Colonic mucosa (tissue), 4 donors: Measurements from ENCODE around the gene GBA2. TPM values are rescaled to one million over a fixed set of nuclear protein-coding genes. Genes with fewer than 3 reads are reported as not detected.

Experiments used
- DNase-seq: peaks from one replicate; pipeline ENCODE4 v3.0.0-alpha.2; 2020
- H3K27ac ChIP-seq: fragments of 200-600 bp; one replicate; pipeline ENCODE4 v1.8.0; 2021
- H3K27me3 ChIP-seq: fragments of 200-600 bp; one replicate; pipeline ENCODE4 v1.8.0; 2021
- H3K36me3 ChIP-seq: fragments of 200-600 bp; one replicate; pipeline ENCODE4 v1.8.0; 2021
- H3K4me1 ChIP-seq: fragments of 200-600 bp; one replicate; pipeline ENCODE4 v1.8.0; 2021; ENCODE audit warnings: mild to moderate bottlenecking
- H3K4me3 ChIP-seq: fragments of 200-600 bp; one replicate; pipeline ENCODE4 v1.8.0; 2021
- H3K9ac ChIP-seq, 2 donors: one replicate each; pipeline ENCODE4 v1.7.0; 2013; ENCODE audit warnings: control low read depth in 2 of 2, low read depth in 2 of 2, low read length in 2 of 2
- H3K9me3 ChIP-seq: fragments of 200-600 bp; one replicate; pipeline ENCODE4 v1.8.0; 2021
- CTCF ChIP-seq: fragments of 200-600 bp; IDR thresholded peaks from one replicate; pipeline ENCODE4 v1.8.0; 2022; ENCODE audit warnings: antibody characterized with exemption, mild to moderate bottlenecking
- intact Hi-C: fragments of 100-400 bp; cut with DNase I; formaldehyde crosslinking; loops from one replicate; pipeline ENCODE4 v1.14.1; 2022
- total RNA-seq, 2 donors: library from RNA; stranded (reverse); fragmentation: NEBNext Ultra II Directional in 1 of 2; extraction: Animal tissue kit (Norgen Biotek cat#: 25700) in 1 of 2; gene quantifications; one replicate each; pipeline ENCODE4 v1.2.1, GENCODE V29; 2021
- donor health status: healthy.
- donor health status: DM: no; HTN: no; CAD: no.
- donor health status: DM: no; HTN: no; CAD: no.

Gene GBA2
- total RNA-seq, 2 donors from 2014 or later: 127 to 157 TPM

GRCh38 chr9:35763803-35764202 lies 14.8 kb upstream of the GBA2 start:
- Histone ChIP-seq H3K4me3 (no peak overlapping the region), H3K4me1 (no peaks in the 10 kb centered on the region), H3K9me3 (no peaks in the 10 kb centered on the region), H3K9ac (no peak overlapping the region), H3K36me3 (no peaks in the 10 kb centered on the region), H3K27me3 (no peaks in the 10 kb centered on the region), H3K27ac (no peak overlapping the region)
- intact Hi-C loops: no loop called here
- no peak for TF ChIP-seq CTCF
- no peak for DNase-seq

- no peak overlapping the region for H3K27ac ChIP-seq
- intact Hi-C loops: no loop called here
- H3K4me3 ChIP-seq: no peak overlapping the region
- no peak for TF ChIP-seq CTCF
- no peaks in the 10 kb centered on the region for H3K4me1 ChIP-seq
- no peaks in the 10 kb centered on the region for H3K9me3 ChIP-seq
- no peaks in the 10 kb centered on the region for H3K27me3 ChIP-seq
- H3K36me3 ChIP-seq: no peaks in the 10 kb centered on the region
- DNase-seq: no peak
- no peak overlapping the region for H3K9ac ChIP-seq
These were observed 14.2 kb upstream of the GBA2 start for GRCh38 chr9:35763181-35763580.

DNA sequence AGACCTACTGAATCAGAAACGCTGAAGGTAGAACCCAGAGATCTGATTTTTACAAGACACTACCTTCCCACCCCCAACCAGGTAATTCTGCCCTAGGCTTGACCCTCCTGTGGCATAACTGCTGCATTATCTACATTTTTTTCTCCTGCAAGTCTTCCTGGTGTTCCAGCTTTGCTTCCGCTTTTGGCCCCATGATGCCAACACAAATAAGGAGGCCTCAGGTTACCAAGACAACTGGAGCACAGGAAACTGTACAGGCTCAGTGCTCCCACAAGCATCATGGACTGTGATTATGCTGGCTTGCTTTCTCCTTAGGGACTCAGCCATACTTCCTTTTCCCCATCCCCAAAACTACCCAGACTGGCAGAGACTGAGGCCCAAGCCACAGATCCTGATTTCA lies 11.6 kb upstream of the GBA2 start:
- peaks cover 5% of the 10 kb centered on the region for H3K4me1 ChIP-seq
- H3K9me3 ChIP-seq: no peaks in the 10 kb centered on the region
- no peak overlapping the region for H3K27ac ChIP-seq
- H3K36me3 ChIP-seq: no peaks in the 10 kb centered on the region
- TF ChIP-seq CTCF: no peak
- no peak overlapping the region for H3K4me3 ChIP-seq
- peak; percentile 60 for DNase-seq
- intact Hi-C loops: no loop called here
- no peaks in the 10 kb centered on the region for H3K27me3 ChIP-seq
- H3K9ac ChIP-seq: peak overlapping the region in 1 of 2 donors; percentile 28

GRCh38 chr9:35759795-35760194 lies 10.8 kb upstream of the GBA2 start:
- peak; percentile 13 for DNase-seq
- peaks cover 5% of the 10 kb centered on the region for H3K4me1 ChIP-seq
- no peaks in the 10 kb centered on the region for H3K9me3 ChIP-seq
- no peak overlapping the region for H3K4me3 ChIP-seq
- intact Hi-C loops: no loop called here
- no peak for TF ChIP-seq CTCF
- no peak overlapping the region for H3K9ac ChIP-seq
- no peaks in the 10 kb centered on the region for H3K27me3 ChIP-seq
- H3K36me3 ChIP-seq: no peaks in the 10 kb centered on the region
- no peak overlapping the region for H3K27ac ChIP-seq

DNA sequence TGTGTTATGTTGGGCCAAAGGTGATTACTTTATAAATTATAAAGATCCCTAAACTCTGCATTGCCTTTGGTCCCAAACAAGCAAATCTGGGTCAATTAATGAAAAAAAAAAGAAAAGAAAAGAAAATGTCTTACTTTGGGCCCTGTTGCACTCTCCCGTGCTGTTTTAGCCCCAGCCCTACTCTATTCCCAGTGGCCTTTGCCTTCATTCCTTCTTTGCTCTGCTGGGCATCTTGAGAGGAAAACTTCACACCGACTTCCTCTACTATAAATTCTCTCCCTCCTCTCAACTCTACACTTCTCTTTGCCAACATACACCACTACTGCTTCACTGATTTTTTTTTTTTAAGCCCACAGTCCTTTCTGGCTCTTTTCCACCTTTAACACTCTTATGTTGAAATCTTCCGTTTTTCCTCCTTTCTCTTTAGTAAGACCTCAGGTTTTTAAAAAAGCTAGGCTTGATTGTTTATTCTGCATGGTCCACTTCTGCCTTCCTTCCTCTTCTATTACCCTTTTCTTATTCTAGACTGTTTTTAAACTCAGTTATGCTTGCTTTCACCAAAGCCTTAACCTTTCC lies 9.5 kb upstream of the GBA2 start:
- TF ChIP-seq CTCF: no peak
- Histone ChIP-seq H3K9ac (no peak overlapping the region), H3K27ac (no peak overlapping the region), H3K36me3 (no peaks in the 10 kb centered on the region), H3K4me1 (peaks cover 5% of the 10 kb centered on the region), H3K27me3 (no peaks in the 10 kb centered on the region), H3K4me3 (no peak overlapping the region), H3K9me3 (no peaks in the 10 kb centered on the region)
- intact Hi-C loops: no loop called here
- DNase-seq: no peak
